B cell (primary cell): Measurements from ENCODE around the gene HIP1.

ENCODE experiments used
- CTCF ChIP-seq: fragments of 200-600 bp; IDR thresholded peaks from one replicate; pipeline ENCODE4 v1.8.0; 2022; ENCODE audit warnings: antibody characterized with exemption, mild to moderate bottlenecking
- EZH2 ChIP-seq: IDR thresholded peaks from 2 replicates; pipeline ENCODE4 v1.6.1; 2012; ENCODE audit warnings: borderline replicate concordance, low read depth, mild to moderate bottlenecking, moderate library complexity, low read length; ENCODE audit not compliant: insufficient read depth, poor library complexity, severe bottlenecking

GRCh38 chr7:75650062-75650461 is 88.7 kb downstream of the HIP1 start:
- TF ChIP-seq CTCF (no peak), EZH2 (no peak)
